ENCODE measurements around the gene LRRC4C. TPM values are rescaled to one million over a fixed set of nuclear protein-coding genes. Genes with fewer than 3 reads are reported as not detected.

LRRC4C gene
- total RNA-seq, 1 donor from 2014 or later, result 2.2 TPM

GRCh38 chr11:41045266-41045665 is 414.2 kb downstream of the LRRC4C start:
- DNase-seq (no peak), ATAC-seq (no peak)
- Histone ChIP-seq H3K36me3 (no peaks in the 10 kb centered on the region), H3K9me3 (no peaks in the 10 kb centered on the region), H3K27ac (no peak overlapping the region), H3K4me1 (no peaks in the 10 kb centered on the region), H3K27me3 (no peaks in the 10 kb centered on the region), H3K4me3 (no peak overlapping the region)
- TF ChIP-seq CTCF (IDR thresholded peaks at IDR 0.05), result no peak
- intact Hi-C loops (cut with DNase I), result no loop called here

DNA sequence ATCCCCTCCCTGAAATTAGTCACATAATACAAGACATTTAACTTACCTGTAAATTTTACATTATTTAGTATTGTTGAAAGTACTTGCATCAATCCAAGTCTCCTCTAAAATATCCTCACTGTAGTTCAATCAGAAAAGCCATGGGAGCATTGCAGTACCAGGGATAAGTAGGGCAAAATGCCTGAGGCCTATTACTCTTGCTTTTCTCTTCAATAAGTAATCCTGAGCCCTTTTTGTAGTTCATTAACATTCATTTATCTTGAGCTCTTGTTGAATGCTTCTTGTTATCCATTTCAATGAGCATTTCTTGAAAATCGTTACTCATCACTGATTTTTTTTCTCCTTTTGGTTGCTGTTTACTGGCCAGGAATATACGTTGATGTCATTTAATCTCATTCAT is 414.7 kb downstream of the LRRC4C start:
- no peak for DNase-seq
- Histone ChIP-seq H3K27me3 (no peaks in the 10 kb centered on the region), H3K4me1 (no peaks in the 10 kb centered on the region), H3K27ac (no peak overlapping the region), H3K9me3 (no peaks in the 10 kb centered on the region), H3K36me3 (no peaks in the 10 kb centered on the region), H3K4me3 (no peak overlapping the region)
- no peak for TF ChIP-seq CTCF (IDR thresholded peaks at IDR 0.05)
- intact Hi-C loops (cut with DNase I), result no loop called here
- no peak for ATAC-seq

GRCh38 chr11:41042688-41043087 is 416.8 kb downstream of the LRRC4C start:
- no peak overlapping the region for H3K27ac ChIP-seq
- no peaks in the 10 kb centered on the region for H3K4me1 ChIP-seq
- H3K27me3 ChIP-seq, result no peaks in the 10 kb centered on the region
- DNase-seq (no peak), ATAC-seq (no peak)
- intact Hi-C loops (cut with DNase I), result no loop called here
- H3K9me3 ChIP-seq, result no peaks in the 10 kb centered on the region
- TF ChIP-seq CTCF (IDR thresholded peaks at IDR 0.05), result no peak
- no peaks in the 10 kb centered on the region for H3K36me3 ChIP-seq
- H3K4me3 ChIP-seq, result no peak overlapping the region

GRCh38 chr11:41040474-41040873 is 419.0 kb downstream of the LRRC4C start:
- Histone ChIP-seq H3K27me3 (no peaks in the 10 kb centered on the region), H3K9me3 (no peaks in the 10 kb centered on the region), H3K4me3 (no peak overlapping the region), H3K27ac (no peak overlapping the region), H3K36me3 (no peaks in the 10 kb centered on the region), H3K4me1 (no peaks in the 10 kb centered on the region)
- no peak for TF ChIP-seq CTCF (IDR thresholded peaks at IDR 0.05)
- ATAC-seq (no peak), DNase-seq (no peak)
- intact Hi-C loops (cut with DNase I), result no loop called here

- H3K9me3 ChIP-seq, result no peaks in the 10 kb centered on the region
- DNase-seq, result no peak
- H3K27me3 ChIP-seq, result no peaks in the 10 kb centered on the region
- intact Hi-C loops (cut with DNase I), result no loop called here
- H3K4me1 ChIP-seq, result no peaks in the 10 kb centered on the region
- H3K4me3 ChIP-seq, result no peak overlapping the region
- no peak overlapping the region for H3K27ac ChIP-seq
- ATAC-seq, result no peak
- no peak for TF ChIP-seq CTCF (IDR thresholded peaks at IDR 0.05)
- H3K36me3 ChIP-seq, result no peaks in the 10 kb centered on the region
Measured at GRCh38 chr11:41039592-41039991, 419.9 kb downstream of the LRRC4C start.

DNA sequence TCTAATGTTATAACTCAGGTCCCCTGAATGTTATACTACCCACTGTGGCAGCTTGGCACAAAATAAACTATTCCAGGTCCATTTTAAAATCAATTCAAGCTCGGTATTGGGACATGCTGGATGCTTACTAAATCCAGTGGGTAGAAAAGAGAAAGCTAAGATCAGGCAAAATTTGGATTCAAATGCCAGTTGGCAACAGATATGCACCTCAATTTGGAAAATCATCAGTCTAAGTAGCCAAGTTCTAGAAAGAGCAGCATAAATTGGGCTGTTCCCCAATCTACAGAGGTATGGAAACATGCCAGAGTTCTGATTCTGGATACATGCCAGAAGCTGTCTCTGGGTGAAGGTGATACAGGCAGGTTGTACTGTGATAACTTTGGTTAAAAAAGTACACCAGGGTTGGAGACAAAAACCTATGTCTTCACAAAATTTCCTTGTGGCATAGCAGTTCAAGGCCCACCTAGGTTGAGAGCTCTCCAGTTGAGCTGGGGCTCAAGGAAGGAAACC is 427.8 kb downstream of the LRRC4C start:
- H3K27me3 ChIP-seq, result no peaks in the 10 kb centered on the region
- no peaks in the 10 kb centered on the region for H3K4me1 ChIP-seq
- no peaks in the 10 kb centered on the region for H3K36me3 ChIP-seq
- ATAC-seq (no peak), DNase-seq (no peak)
- H3K9me3 ChIP-seq, result no peaks in the 10 kb centered on the region
- intact Hi-C loops (cut with DNase I), result no loop called here
- no peak for TF ChIP-seq CTCF (IDR thresholded peaks at IDR 0.05)
- no peak overlapping the region for H3K27ac ChIP-seq
- no peak overlapping the region for H3K4me3 ChIP-seq

All from upper lobe of right lung (tissue), 1 donor.